ENCODE data around the gene BCAS1. TPM values are rescaled to one million over a fixed set of nuclear protein-coding genes. Genes with fewer than 3 reads are reported as not detected.

Gene BCAS1
- total RNA-seq, 1 donor from 2014 or later = under 0.01 TPM

GRCh38 chr20:53925651-53926401, 144.6 kb downstream of the BCAS1 start:
- DNase-seq (ENCODE audit: low read depth) = no peak
- no peak overlapping the region for H3K4me3 ChIP-seq (ENCODE audit: low read depth, low read length)
- TF ChIP-seq CTCF (conservative IDR thresholded peaks at IDR 0.05; ENCODE audit: low read depth, low read length) = no peak

DNA sequence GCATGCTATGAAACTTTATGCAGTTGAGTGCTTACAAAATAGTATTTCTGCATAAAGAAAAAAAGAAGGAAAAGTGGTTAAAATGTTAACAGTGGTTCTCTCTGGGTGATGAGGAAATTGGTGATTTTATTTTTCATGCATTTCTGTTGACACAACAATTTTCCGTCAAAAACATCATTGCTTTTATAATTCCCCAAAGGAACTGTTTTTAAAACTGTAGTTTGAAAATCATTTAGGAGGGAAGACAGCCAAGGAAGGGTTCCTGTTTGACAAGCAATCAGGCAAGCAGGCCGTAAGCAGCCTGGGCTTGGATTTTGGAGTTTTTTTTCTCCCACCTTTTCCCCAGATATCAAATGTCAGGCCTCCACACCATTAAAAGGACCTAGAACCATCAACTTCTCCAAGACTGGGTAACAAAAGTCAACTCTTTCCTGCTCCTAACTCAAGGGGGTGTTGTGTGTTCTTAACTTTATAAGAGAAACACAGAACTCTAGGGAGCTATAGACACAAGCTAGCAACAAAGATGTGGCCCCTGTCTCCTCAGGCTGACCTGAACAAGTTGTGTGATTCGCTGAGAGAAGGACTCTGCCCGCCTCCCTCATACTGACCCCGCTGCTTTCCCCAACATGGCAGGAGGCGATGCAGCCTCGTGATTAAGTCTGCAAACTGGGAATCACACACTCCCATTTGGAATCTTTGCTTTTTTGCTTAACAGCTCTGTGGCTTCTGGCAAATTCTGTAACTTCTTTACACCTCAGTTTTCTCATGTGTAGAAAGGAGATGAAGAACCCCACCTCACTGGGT, 146.6 kb downstream of the BCAS1 start:
- no peak for DNase-seq (ENCODE audit: low read depth)
- TF ChIP-seq CTCF (conservative IDR thresholded peaks at IDR 0.05; ENCODE audit: low read depth, low read length) = no peak
- H3K4me3 ChIP-seq (ENCODE audit: low read depth, low read length) = no peak overlapping the region

DNA sequence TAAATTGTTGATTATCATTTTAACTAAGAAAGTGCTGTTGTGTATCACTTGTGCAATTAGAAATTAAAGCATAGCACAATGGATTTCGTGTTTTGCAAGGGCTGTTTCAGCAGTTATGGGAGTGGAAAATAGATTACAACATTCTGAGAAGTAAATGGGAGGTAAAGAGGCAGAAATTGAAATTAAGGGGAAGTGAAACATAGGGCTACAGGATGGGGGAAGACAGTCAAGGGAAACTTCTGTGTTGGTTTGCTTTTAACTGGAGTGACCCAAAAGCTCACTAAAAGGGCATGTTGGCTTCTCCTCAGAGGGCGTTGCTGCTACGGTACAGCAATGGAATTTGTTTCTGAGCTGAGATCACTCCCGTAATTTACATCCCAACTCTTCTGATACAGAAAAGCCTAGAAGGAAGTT, 147.5 kb downstream of the BCAS1 start:
- H3K4me3 ChIP-seq (ENCODE audit: low read depth, low read length) = no peak overlapping the region
- TF ChIP-seq CTCF (conservative IDR thresholded peaks at IDR 0.05; ENCODE audit: low read depth, low read length) = no peak
- no peak for DNase-seq (ENCODE audit: low read depth)

DNA sequence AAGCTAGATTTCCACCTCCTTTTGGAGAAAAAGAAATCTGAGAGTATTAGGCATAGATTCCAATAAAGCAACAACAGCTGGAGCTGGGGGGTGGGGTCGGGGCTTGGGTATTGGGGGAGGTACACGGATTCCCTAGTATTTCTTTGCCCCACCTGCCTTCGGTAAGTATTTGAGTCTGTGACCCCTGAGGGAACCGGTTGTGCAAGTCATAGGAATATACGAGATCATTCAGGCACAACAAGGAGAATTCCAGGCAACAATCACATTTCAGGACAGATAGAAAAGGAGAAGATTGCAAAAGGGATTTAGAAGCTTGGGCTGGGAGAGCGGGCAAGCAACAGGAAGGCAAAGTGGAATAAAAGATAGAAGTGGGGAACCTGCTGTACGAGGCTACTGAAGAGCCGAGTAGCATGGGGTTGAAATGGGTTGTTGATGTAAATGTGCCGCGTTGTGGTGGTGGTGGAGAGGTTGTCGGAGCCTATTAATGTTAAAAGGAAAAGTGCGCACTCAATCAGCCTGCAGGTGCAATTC, 148.9 kb downstream of the BCAS1 start:
- no peak for TF ChIP-seq CTCF (conservative IDR thresholded peaks at IDR 0.05; ENCODE audit: low read depth, low read length)
- no peak for DNase-seq (ENCODE audit: low read depth)
- H3K4me3 ChIP-seq (ENCODE audit: low read depth, low read length) = no peak overlapping the region

- no peak for DNase-seq (ENCODE audit: low read depth)
- no peak for TF ChIP-seq CTCF (conservative IDR thresholded peaks at IDR 0.05; ENCODE audit: low read depth, low read length)
- no peak overlapping the region for H3K4me3 ChIP-seq (ENCODE audit: low read depth, low read length)
Observed at GRCh38 chr20:53920647-53921245, 149.6 kb downstream of the BCAS1 start.

DNA sequence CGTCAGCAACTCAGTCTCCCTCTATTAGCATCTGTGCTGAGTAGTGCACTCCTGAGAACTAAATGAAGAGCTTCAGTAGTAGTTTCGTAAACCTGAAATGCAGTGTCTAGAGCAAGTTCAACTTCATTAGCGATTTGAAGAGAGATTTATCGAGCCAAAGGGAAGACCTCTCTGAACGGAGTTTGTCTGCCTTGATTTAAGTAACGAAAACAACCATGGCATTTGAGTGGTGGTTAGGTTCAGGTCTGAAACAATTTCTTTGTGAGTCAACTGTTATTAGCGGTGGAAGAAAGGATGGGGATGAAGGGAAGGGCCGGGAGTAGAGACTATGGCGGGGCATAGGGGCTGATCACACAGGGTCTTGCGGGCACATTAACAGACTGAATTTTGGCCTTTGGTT, 150.5 kb downstream of the BCAS1 start:
- no peak for TF ChIP-seq CTCF (conservative IDR thresholded peaks at IDR 0.05; ENCODE audit: low read depth, low read length)
- no peak for DNase-seq (ENCODE audit: low read depth)
- no peak overlapping the region for H3K4me3 ChIP-seq (ENCODE audit: low read depth, low read length)
